GM23338 (cell line): ENCODE measurements around the gene LRP1B. TPM values are rescaled to one million over a fixed set of nuclear protein-coding genes. Genes with fewer than 3 reads are reported as not detected.

Experiments
- ATAC-seq: fragments of 200-7000 bp; cut with Tn5 transposase; 3 replicates; pipeline ENCODE4 v1.9.1; 2020
- DNase-seq: peaks from one replicate; pipeline ENCODE4 v3.0.0-alpha.2; 2015; ENCODE audit warnings: low spot score
- H2AFZ ChIP-seq: fragments of 200-600 bp; sonication (generic); 2 replicates; pipeline ENCODE4 v1.8.0; 2016; ENCODE audit warnings: antibody characterized with exemption, mild to moderate bottlenecking, moderate library complexity
- H3F3A ChIP-seq: fragments of 200-600 bp; sonication (generic); replicated peaks from 2 replicates; pipeline ENCODE4 v1.8.0; 2017; ENCODE audit warnings: antibody characterized with exemption, mixed run types, low read depth
- H3K27ac ChIP-seq: fragments of 200-600 bp; sonication (generic); 2 replicates; pipeline ENCODE4 v1.6.1; 2016; ENCODE audit warnings: low read depth
- H3K27me3 ChIP-seq: fragments of 200-600 bp; sonication (generic); 2 replicates; pipeline ENCODE4 v1.8.0; 2016; ENCODE audit warnings: mild to moderate bottlenecking, mixed run types, moderate library complexity; ENCODE audit not compliant: insufficient read depth
- H3K36me3 ChIP-seq: fragments of 200-600 bp; sonication (generic); 2 replicates; pipeline ENCODE4 v1.8.0; 2016; ENCODE audit warnings: mild to moderate bottlenecking; ENCODE audit not compliant: insufficient read depth
- H3K4me1 ChIP-seq: fragments of 200-600 bp; sonication (generic); 2 replicates; pipeline ENCODE4 v1.8.0; 2016; ENCODE audit warnings: mild to moderate bottlenecking, moderate library complexity; ENCODE audit not compliant: insufficient read depth
- H3K4me2 ChIP-seq: fragments of 200-600 bp; sonication (generic); 2 replicates; pipeline ENCODE4 v1.7.1; 2017; ENCODE audit warnings: mixed run types
- H3K4me3 ChIP-seq: fragments of 200-600 bp; sonication (generic); 2 replicates; pipeline ENCODE4 v1.6.1; 2016; ENCODE audit warnings: mixed run types
- H3K79me2 ChIP-seq: fragments of 200-600 bp; sonication (generic); replicated peaks from 2 replicates; pipeline ENCODE4 v1.8.0; 2017; ENCODE audit warnings: mild to moderate bottlenecking; ENCODE audit not compliant: insufficient read depth
- H3K9me2 ChIP-seq: fragments of 200-600 bp; sonication (generic); 2 replicates; pipeline ENCODE4 v1.8.0; 2017; ENCODE audit not compliant: insufficient read depth
- H4K20me1 ChIP-seq: fragments of 200-600 bp; sonication (generic); replicated peaks from 2 replicates; pipeline ENCODE4 v1.8.0; 2017; ENCODE audit warnings: mild to moderate bottlenecking; ENCODE audit not compliant: insufficient read depth
- H3K27ac Mint-ChIP-seq: 2 replicates; pipeline ENCODE4 v1.8.0; 2020; ENCODE audit warnings: inconsistent platforms, mild to moderate bottlenecking, moderate library complexity, mixed read lengths
- H3K27me3 Mint-ChIP-seq: 3 replicates; pipeline ENCODE4 v1.8.0; 2022; ENCODE audit warnings: low read depth, mild to moderate bottlenecking, moderate library complexity, mixed read lengths, inconsistent platforms; ENCODE audit not compliant: insufficient read depth, poor library complexity
- H3K36me3 Mint-ChIP-seq: 3 replicates; pipeline ENCODE4 v1.8.0; 2021; ENCODE audit warnings: low read depth, mild to moderate bottlenecking, inconsistent platforms, moderate library complexity, mixed read lengths
- H3K4me1 Mint-ChIP-seq: 3 replicates; pipeline ENCODE4 v1.8.0; 2020; ENCODE audit warnings: mild to moderate bottlenecking, inconsistent platforms, mixed read lengths
- H3K4me3 Mint-ChIP-seq: 3 replicates; pipeline ENCODE4 v1.8.0; 2021; ENCODE audit warnings: moderate library complexity, mild to moderate bottlenecking, inconsistent platforms, mixed read lengths
- H3K9me3 Mint-ChIP-seq: 3 replicates; pipeline ENCODE4 v1.8.0; 2020; ENCODE audit warnings: moderate library complexity, mild to moderate bottlenecking, inconsistent platforms, mixed read lengths
- CREB1 ChIP-seq: fragments of 250-450 bp; sonication (Bioruptor Pico); IDR thresholded peaks from 2 replicates; pipeline ENCODE4 v1.5.0; 2020; ENCODE audit warnings: low read depth, mild to moderate bottlenecking, moderate library complexity
- EZH2 ChIP-seq: fragments of 200-600 bp; sonication (generic); IDR thresholded peaks from one replicate; pipeline ENCODE4 v1.8.0; 2017; ENCODE audit warnings: antibody characterized with exemption, mild to moderate bottlenecking, low read depth; ENCODE audit not compliant: unreplicated experiment
- EZH2phosphoT487 ChIP-seq: fragments of 200-600 bp; sonication (generic); IDR thresholded peaks from one replicate; pipeline ENCODE4 v1.8.1; 2018; ENCODE audit warnings: antibody characterized with exemption; ENCODE audit not compliant: unreplicated experiment
- JUNB ChIP-seq: IDR thresholded peaks from one replicate; pipeline ENCODE4 v1.6.1; 2016; ENCODE audit warnings: antibody characterized with exemption; ENCODE audit not compliant: unreplicated experiment
- NANOG ChIP-seq: IDR thresholded peaks from 2 replicates; pipeline ENCODE4 v1.6.1; 2016; ENCODE audit warnings: antibody characterized with exemption, borderline replicate concordance
- STAT1 ChIP-seq: IDR thresholded peaks from one replicate; pipeline ENCODE4 v1.6.1; 2016; ENCODE audit warnings: antibody characterized with exemption; ENCODE audit not compliant: unreplicated experiment
- ZNF114 ChIP-seq: fragments of 250-450 bp; sonication (Bioruptor Pico); IDR thresholded peaks from 2 replicates; pipeline ENCODE4 v1.5.0; 2020; ENCODE audit warnings: mild to moderate bottlenecking, moderate library complexity
- polyA plus RNA-seq: library from polyadenylated mRNA; unstranded; fragments of >200 nt; fragmentation: Nextera tagmentation; extraction: Ambion mirVana; gene quantifications from 2 replicates; pipeline ENCODE4 v1.2.1, GENCODE V29; 2016
- total RNA-seq: library from RNA; depleted of rRNA; stranded (reverse); fragments of >200 nt; shearing (Covaris generic); gene quantifications from 2 replicates; pipeline ENCODE4 v1.2.3, GENCODE V29; 2014
- TF ChIP-seq, protein P1 (sequence below): IDR thresholded peaks from 2 replicates; pipeline ENCODE4 v1.6.1; 2016; ENCODE audit warnings: antibody characterized with exemption
- TF ChIP-seq, protein P2 (sequence below), 2 experiments: fragments of 200-600 bp in 1 of 2; sonication (generic) in 1 of 2; conservative IDR thresholded peaks; 2 replicates each; pipeline versions ENCODE4 v1.5.1 to v1.6.1; 2016 to 2017; ENCODE audit warnings: antibody characterized with exemption in 2 of 2, low read depth in 2 of 2, mild to moderate bottlenecking in 2 of 2, moderate library complexity in 1 of 2
- TF ChIP-seq, protein P3 (sequence below): fragments of 250-450 bp; sonication (Bioruptor Pico); IDR thresholded peaks from 2 replicates; pipeline ENCODE4 v1.5.0; 2020; ENCODE audit warnings: mild to moderate bottlenecking, moderate library complexity

Gene LRP1B
- total and polyA plus RNA-seq, 2 experiments from 2014 or later = 0.15 to 0.97 TPM

DNA sequence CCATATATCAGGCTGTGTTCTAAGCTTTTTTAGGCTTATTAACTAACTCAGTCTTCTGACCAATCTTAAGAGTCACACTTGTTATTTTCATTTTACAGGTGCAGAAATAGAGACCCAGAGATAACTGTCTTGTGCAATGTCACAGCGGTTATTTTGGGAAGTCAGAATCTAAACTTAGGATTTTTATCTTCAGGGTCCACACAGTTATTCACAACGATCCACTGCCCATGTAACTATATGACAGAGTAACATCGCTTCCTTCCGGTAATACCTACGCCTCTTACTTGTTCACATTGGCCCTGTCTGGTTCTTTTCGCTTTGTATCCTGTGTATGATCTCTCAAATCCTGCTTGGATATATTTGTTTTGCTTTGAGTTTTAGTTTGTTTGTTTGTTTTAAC is 631.7 kb downstream of the LRP1B start (continued):
- TF ChIP-seq, protein P1, sequence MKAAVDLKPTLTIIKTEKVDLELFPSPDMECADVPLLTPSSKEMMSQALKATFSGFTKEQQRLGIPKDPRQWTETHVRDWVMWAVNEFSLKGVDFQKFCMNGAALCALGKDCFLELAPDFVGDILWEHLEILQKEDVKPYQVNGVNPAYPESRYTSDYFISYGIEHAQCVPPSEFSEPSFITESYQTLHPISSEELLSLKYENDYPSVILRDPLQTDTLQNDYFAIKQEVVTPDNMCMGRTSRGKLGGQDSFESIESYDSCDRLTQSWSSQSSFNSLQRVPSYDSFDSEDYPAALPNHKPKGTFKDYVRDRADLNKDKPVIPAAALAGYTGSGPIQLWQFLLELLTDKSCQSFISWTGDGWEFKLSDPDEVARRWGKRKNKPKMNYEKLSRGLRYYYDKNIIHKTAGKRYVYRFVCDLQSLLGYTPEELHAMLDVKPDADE = no peak

DNA sequence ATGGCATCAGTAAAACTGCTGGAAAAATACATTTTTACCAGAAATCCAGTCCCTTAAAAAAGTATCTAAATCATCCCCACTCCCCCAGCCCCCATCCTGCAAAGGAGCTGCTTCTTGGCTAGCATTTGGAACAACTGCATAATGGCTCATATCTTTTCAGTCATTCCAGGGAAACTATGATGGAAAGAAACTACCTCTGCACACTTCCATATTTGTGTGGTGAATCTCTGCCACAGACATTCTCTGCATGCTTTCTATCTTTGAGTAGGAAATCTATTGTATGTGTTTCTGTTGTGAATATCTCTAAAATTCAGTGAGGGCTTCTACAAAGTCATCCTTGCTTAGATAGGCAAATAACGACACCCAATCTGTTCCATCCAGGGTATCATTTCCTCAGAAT is 632.3 kb downstream of the LRP1B start:
- no peaks in the 10 kb centered on the region for H3K9me3 Mint-ChIP-seq
- Histone ChIP-seq H3K27me3 (no peaks in the 10 kb centered on the region), H3K9me2 (no peaks in the 10 kb centered on the region), H2AFZ (no peak overlapping the region; the same call in 1 of the 2 replicates), H4K20me1 (no peaks in the 10 kb centered on the region), H3K36me3 (no peaks in the 10 kb centered on the region), H3K4me2 (no peak overlapping the region), H3K79me2 (no peaks in the 10 kb centered on the region), H3F3A (no peaks in the 10 kb centered on the region), H3K4me1 (no peaks in the 10 kb centered on the region), H3K4me3 (no peak overlapping the region), H3K27ac (no peak overlapping the region)
- H3K4me1 Mint-ChIP-seq = peaks cover 5% of the 10 kb centered on the region; the same call in 2 of the 3 replicates
- no peaks in the 10 kb centered on the region for H3K27me3 Mint-ChIP-seq
- H3K36me3 Mint-ChIP-seq = no peaks in the 10 kb centered on the region
- no peak overlapping the region for H3K4me3 Mint-ChIP-seq
- ATAC-seq (no peak), DNase-seq (no peak)
- no peak for TF ChIP-seq STAT1
- no peak for TF ChIP-seq EZH2phosphoT487
- TF ChIP-seq CREB1 (CRISPR knock-in tag) = no peak
- TF ChIP-seq, protein P2, sequence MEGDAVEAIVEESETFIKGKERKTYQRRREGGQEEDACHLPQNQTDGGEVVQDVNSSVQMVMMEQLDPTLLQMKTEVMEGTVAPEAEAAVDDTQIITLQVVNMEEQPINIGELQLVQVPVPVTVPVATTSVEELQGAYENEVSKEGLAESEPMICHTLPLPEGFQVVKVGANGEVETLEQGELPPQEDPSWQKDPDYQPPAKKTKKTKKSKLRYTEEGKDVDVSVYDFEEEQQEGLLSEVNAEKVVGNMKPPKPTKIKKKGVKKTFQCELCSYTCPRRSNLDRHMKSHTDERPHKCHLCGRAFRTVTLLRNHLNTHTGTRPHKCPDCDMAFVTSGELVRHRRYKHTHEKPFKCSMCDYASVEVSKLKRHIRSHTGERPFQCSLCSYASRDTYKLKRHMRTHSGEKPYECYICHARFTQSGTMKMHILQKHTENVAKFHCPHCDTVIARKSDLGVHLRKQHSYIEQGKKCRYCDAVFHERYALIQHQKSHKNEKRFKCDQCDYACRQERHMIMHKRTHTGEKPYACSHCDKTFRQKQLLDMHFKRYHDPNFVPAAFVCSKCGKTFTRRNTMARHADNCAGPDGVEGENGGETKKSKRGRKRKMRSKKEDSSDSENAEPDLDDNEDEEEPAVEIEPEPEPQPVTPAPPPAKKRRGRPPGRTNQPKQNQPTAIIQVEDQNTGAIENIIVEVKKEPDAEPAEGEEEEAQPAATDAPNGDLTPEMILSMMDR (conservative IDR thresholded peaks at IDR 0.05; ENCODE audit: low read depth in 2 of 2) = no peak
- TF ChIP-seq, protein P3, sequence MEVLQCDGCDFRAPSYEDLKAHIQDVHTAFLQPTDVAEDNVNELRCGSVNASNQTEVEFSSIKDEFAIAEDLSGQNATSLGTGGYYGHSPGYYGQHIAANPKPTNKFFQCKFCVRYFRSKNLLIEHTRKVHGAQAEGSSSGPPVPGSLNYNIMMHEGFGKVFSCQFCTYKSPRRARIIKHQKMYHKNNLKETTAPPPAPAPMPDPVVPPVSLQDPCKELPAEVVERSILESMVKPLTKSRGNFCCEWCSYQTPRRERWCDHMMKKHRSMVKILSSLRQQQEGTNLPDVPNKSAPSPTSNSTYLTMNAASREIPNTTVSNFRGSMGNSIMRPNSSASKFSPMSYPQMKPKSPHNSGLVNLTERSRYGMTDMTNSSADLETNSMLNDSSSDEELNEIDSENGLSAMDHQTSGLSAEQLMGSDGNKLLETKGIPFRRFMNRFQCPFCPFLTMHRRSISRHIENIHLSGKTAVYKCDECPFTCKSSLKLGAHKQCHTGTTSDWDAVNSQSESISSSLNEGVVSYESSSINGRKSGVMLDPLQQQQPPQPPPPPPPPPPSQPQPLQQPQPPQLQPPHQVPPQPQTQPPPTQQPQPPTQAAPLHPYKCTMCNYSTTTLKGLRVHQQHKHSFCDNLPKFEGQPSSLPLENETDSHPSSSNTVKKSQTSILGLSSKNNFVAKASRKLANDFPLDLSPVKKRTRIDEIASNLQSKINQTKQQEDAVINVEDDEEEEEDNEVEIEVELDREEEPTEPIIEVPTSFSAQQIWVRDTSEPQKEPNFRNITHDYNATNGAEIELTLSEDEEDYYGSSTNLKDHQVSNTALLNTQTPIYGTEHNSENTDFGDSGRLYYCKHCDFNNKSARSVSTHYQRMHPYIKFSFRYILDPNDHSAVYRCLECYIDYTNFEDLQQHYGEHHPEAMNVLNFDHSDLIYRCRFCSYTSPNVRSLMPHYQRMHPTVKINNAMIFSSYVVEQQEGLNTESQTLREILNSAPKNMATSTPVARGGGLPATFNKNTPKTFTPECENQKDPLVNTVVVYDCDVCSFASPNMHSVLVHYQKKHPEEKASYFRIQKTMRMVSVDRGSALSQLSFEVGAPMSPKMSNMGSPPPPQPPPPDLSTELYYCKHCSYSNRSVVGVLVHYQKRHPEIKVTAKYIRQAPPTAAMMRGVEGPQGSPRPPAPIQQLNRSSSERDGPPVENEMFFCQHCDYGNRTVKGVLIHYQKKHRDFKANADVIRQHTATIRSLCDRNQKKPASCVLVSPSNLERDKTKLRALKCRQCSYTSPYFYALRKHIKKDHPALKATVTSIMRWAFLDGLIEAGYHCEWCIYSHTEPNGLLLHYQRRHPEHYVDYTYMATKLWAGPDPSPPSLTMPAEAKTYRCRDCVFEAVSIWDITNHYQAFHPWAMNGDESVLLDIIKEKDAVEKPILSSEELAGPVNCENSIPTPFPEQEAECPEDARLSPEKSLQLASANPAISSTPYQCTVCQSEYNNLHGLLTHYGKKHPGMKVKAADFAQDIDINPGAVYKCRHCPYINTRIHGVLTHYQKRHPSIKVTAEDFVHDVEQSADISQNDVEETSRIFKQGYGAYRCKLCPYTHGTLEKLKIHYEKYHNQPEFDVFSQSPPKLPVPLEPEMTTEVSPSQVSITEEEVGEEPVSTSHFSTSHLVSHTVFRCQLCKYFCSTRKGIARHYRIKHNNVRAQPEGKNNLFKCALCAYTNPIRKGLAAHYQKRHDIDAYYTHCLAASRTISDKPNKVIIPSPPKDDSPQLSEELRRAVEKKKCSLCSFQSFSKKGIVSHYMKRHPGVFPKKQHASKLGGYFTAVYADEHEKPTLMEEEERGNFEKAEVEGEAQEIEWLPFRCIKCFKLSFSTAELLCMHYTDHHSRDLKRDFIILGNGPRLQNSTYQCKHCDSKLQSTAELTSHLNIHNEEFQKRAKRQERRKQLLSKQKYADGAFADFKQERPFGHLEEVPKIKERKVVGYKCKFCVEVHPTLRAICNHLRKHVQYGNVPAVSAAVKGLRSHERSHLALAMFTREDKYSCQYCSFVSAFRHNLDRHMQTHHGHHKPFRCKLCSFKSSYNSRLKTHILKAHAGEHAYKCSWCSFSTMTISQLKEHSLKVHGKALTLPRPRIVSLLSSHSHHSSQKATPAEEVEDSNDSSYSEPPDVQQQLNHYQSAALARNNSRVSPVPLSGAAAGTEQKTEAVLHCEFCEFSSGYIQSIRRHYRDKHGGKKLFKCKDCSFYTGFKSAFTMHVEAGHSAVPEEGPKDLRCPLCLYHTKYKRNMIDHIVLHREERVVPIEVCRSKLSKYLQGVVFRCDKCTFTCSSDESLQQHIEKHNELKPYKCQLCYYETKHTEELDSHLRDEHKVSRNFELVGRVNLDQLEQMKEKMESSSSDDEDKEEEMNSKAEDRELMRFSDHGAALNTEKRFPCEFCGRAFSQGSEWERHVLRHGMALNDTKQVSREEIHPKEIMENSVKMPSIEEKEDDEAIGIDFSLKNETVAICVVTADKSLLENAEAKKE = no peak
- TF ChIP-seq JUNB = no peak
- no peak for TF ChIP-seq NANOG
- TF ChIP-seq EZH2 = no peak
- no peak for TF ChIP-seq ZNF114 (CRISPR knock-in tag)
- H3K27ac Mint-ChIP-seq = peak overlapping the region; percentile 32; the same call in 1 of the 2 replicates
